Activated T-cell treated with anti-CD3 and anti-CD28 coated beads, Interleukin-2, amount 50 U/mL, for 24 hours (primary cell): Measurements from ENCODE around the gene CBLN2.

ENCODE experiments used
- DNase-seq: peaks from one replicate; pipeline ENCODE4 v3.0.0-alpha.2; 2020
- H3K27ac Mint-ChIP-seq: 2 replicates; pipeline ENCODE4 v1.8.0; 2020; ENCODE audit warnings: mild to moderate bottlenecking, mixed read lengths
- H3K27me3 Mint-ChIP-seq: 2 replicates; pipeline ENCODE4 v1.8.0; 2020; ENCODE audit warnings: mixed read lengths
- H3K36me3 Mint-ChIP-seq: 2 replicates; pipeline ENCODE4 v1.8.0; 2020; ENCODE audit warnings: low read depth, mixed read lengths
- H3K4me1 Mint-ChIP-seq: 2 replicates; pipeline ENCODE4 v1.8.0; 2020; ENCODE audit warnings: low read depth, mixed read lengths
- H3K4me3 Mint-ChIP-seq: 2 replicates; pipeline ENCODE4 v1.8.0; 2020; ENCODE audit warnings: mild to moderate bottlenecking, moderate library complexity, mixed read lengths
- H3K9me3 Mint-ChIP-seq: 2 replicates; pipeline ENCODE4 v1.8.0; 2020; ENCODE audit warnings: mixed read lengths

CBLN2 gene

DNA sequence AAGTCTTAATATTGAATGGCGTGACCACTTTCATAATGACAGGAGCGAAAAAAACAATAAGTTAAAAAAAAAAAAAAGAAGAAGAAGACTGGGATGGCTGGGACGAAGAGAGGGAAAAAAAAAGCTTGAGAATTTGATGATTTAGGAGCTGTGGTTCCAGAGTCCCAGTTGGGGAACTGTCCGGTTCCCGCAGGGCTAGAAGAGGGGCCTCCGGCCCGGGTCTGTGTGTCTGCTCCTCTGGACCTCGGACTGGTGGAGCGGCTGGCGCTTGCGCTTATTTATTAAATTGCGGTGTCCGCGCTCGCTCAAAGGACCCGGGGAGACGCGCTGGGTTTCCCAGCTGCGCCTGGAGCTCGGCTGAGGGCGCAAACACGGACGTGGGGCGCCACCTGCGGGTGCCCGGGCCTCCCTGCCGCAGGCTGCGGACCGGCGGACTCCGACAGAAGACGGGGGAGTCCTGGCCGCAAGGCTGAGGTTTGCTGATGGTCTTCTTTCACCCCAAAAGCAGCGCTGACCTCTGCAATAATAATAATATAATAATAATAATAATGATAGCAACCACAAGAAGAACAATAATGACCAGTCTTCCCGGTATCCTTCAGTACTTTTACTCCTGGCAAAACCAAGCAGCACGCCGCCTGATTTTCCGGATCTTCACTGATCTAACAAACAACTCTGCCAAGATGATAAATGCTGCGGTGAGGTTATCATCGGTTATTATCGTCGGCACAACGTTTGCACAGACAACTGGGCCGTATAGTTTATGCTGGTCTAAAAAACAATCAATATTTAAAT, at the start of gene CBLN2:
TSS of gene CBLN2 (minus strand) at position 251 of the 795 bp plus-strand sequence. CDS start 2,182 bp downstream, outside the sequence.
- H3K4me1 Mint-ChIP-seq = peaks cover 11% of the 10 kb centered on the region
- no peak within 1 kb of the TSS for H3K4me3 Mint-ChIP-seq
- peak; percentile 48 for DNase-seq
- peaks cover 2% of the 10 kb centered on the region for H3K9me3 Mint-ChIP-seq
- no peaks in the 10 kb centered on the region for H3K36me3 Mint-ChIP-seq
- H3K27me3 Mint-ChIP-seq = peaks cover 51% of the 10 kb centered on the region
- H3K27ac Mint-ChIP-seq = no peak within 1 kb of the TSS

GRCh38 chr18:72588360-72588759, 44.2 kb upstream of the CBLN2 start:
- Mint-ChIP-seq H3K36me3 (no peaks in the 10 kb centered on the region), H3K9me3 (peaks cover under 1% of the 10 kb centered on the region), H3K27me3 (no peaks in the 10 kb centered on the region), H3K27ac (no peak overlapping the region), H3K4me1 (no peaks in the 10 kb centered on the region), H3K4me3 (no peak overlapping the region)
- no peak for DNase-seq

DNA sequence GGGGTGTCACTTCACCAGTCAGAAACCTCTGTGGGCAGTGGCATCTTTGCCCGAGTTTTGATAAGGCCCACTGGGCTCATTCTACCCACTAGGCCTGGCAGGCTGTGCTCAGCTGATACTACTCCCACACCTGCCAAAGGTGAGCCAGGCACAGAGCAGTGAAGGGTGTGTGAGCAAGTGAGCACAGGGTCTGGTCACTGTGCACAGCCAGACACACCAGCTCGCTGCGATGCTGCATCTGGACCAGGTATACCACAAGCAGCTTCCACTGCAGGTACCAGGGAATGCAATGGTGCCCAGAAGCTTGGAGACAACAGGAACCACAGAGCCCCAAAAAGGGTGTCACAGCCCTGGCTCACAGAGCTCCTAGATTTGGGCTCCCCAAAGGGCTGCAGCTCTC, 40.6 kb upstream of the CBLN2 start:
- no peaks in the 10 kb centered on the region for H3K27me3 Mint-ChIP-seq
- no peak for DNase-seq
- H3K9me3 Mint-ChIP-seq = no peaks in the 10 kb centered on the region
- no peaks in the 10 kb centered on the region for H3K4me1 Mint-ChIP-seq
- no peak overlapping the region for H3K4me3 Mint-ChIP-seq
- no peak overlapping the region for H3K27ac Mint-ChIP-seq
- no peaks in the 10 kb centered on the region for H3K36me3 Mint-ChIP-seq

DNA sequence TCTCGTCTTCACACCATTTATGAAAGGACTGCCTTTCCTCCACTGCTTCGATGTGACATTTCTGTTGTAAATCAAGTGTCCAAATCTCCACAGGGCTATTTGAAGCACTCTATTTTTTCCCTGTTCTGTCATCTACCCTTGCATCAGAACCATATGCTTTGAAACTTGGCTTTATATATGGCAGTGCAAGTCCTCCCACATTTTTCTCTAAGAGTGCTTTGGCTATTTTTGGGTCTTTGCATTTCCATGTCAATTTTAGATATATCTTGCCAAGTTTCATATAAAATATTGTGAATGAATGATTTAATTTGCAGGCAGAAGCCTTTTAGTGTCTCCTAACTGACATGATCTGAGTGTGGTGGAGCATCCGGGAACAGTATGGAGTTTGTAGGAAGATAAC, 37.8 kb upstream of the CBLN2 start:
- Mint-ChIP-seq H3K27ac (no peak overlapping the region), H3K36me3 (no peaks in the 10 kb centered on the region), H3K27me3 (no peaks in the 10 kb centered on the region), H3K9me3 (no peaks in the 10 kb centered on the region), H3K4me3 (no peak overlapping the region), H3K4me1 (no peaks in the 10 kb centered on the region)
- DNase-seq = no peak

- no peaks in the 10 kb centered on the region for H3K36me3 Mint-ChIP-seq
- H3K27me3 Mint-ChIP-seq = no peaks in the 10 kb centered on the region
These were observed 28.8 kb upstream of the CBLN2 start for GRCh38 chr18:72572896-72573295.

GRCh38 chr18:72566290-72566689, 22.1 kb upstream of the CBLN2 start:
- Mint-ChIP-seq H3K36me3 (no peaks in the 10 kb centered on the region), H3K4me1 (no peaks in the 10 kb centered on the region), H3K27me3 (no peaks in the 10 kb centered on the region), H3K4me3 (no peak overlapping the region), H3K9me3 (peaks cover 27% of the 10 kb centered on the region), H3K27ac (no peak overlapping the region)
- DNase-seq = no peak

More at GRCh38 chr18:72572896-72573295, 28.8 kb upstream of the CBLN2 start:
- Mint-ChIP-seq H3K4me1 (no peaks in the 10 kb centered on the region), H3K4me3 (no peak overlapping the region), H3K9me3 (peaks cover 2% of the 10 kb centered on the region), H3K27ac (no peak overlapping the region)
- DNase-seq = no peak

GRCh38 chr18:72555968-72556367, 11.8 kb upstream of the CBLN2 start:
- Mint-ChIP-seq H3K4me3 (no peak overlapping the region), H3K36me3 (no peaks in the 10 kb centered on the region), H3K27me3 (no peaks in the 10 kb centered on the region), H3K9me3 (no peaks in the 10 kb centered on the region), H3K27ac (no peak overlapping the region), H3K4me1 (no peaks in the 10 kb centered on the region)
- no peak for DNase-seq

DNA sequence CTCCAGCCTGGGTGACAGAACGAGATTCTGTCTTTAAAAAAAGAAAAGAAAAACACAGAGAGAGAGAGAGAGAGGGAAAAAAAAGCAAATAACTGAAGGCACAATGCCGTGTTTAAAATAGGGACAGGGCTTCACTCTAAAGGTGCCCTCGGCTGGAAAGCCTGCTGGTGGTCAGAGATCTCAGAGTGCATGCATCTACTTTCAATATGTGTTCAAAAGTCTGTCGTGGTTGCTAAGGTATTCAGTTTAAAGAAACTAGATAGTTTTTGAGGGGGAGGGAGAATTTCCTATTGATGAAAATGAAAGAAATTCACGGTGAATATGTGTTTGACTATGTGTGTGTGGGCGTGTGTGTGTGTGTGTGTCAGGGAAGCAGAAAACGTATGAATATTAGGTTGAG, 11.0 kb upstream of the CBLN2 start:
- no peaks in the 10 kb centered on the region for H3K9me3 Mint-ChIP-seq
- no peaks in the 10 kb centered on the region for H3K36me3 Mint-ChIP-seq
- no peak overlapping the region for H3K4me3 Mint-ChIP-seq
- no peaks in the 10 kb centered on the region for H3K4me1 Mint-ChIP-seq
- DNase-seq = no peak
- H3K27ac Mint-ChIP-seq = no peak overlapping the region
- no peaks in the 10 kb centered on the region for H3K27me3 Mint-ChIP-seq

GRCh38 chr18:72543357-72544055, 636 bp downstream of the CBLN2 start:
- H3K27ac Mint-ChIP-seq = no peak overlapping the region
- no peak for DNase-seq
- H3K9me3 Mint-ChIP-seq = peaks cover 2% of the 10 kb centered on the region
- H3K4me3 Mint-ChIP-seq = no peak overlapping the region
- peaks cover 11% of the 10 kb centered on the region for H3K4me1 Mint-ChIP-seq
- peaks cover 56% of the 10 kb centered on the region for H3K27me3 Mint-ChIP-seq
- no peaks in the 10 kb centered on the region for H3K36me3 Mint-ChIP-seq

GRCh38 chr18:72542984-72543356, 1.2 kb downstream of the CBLN2 start:
- Mint-ChIP-seq H3K4me3 (no peak overlapping the region), H3K36me3 (no peaks in the 10 kb centered on the region), H3K4me1 (peaks cover 11% of the 10 kb centered on the region), H3K27me3 (peaks cover 56% of the 10 kb centered on the region), H3K27ac (no peak overlapping the region), H3K9me3 (peaks cover under 1% of the 10 kb centered on the region)
- DNase-seq = no peak

DNA sequence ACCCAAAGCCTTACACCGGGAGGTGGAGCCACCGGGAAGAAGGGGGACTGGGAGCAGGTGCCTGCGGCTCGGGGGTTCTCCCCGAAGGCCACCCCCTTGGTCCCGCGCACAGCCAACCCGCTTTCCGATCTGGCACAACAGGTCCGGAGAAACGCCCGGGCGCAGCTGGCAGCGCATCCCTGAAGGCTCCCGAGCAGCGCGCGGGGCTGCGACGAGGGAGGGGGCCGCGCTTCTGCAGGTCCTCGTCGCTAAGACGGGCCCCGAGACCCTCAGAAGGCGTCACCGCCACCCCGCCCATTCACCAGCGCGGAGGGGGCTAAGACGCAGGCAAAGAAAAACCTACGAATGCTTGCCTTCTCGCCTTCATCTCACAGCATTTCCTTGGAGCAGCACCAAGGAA, 1.8 kb downstream of the CBLN2 start:
- no peak for DNase-seq
- Mint-ChIP-seq H3K27me3 (peaks cover 58% of the 10 kb centered on the region), H3K4me1 (peaks cover 11% of the 10 kb centered on the region), H3K27ac (no peak overlapping the region), H3K36me3 (no peaks in the 10 kb centered on the region), H3K9me3 (no peaks in the 10 kb centered on the region), H3K4me3 (no peak overlapping the region)

GRCh38 chr18:72541871-72542332, 2.2 kb downstream of the CBLN2 start:
- no peak overlapping the region for H3K4me3 Mint-ChIP-seq
- H3K4me1 Mint-ChIP-seq = peaks cover 11% of the 10 kb centered on the region
- DNase-seq = no peak

DNA sequence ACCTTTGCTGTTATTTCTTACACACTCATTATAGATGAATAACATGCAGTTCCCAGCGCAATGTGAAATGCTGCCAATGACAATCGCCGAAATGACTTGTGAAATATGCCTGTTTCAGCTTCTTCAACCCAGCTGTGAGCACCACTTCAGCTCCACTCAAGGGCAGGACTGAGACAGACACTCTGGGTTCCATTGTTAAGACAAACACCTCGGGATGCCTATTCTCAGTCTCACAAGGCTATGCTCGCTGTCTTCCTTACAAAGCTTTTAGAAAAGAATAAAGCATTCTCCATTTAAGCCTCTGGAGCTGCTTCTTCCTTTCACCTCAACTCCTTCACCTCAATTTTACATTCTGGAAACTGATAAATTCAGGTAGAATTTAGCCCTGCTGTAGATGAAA, 4.2 kb downstream of the CBLN2 start:
- peaks cover 48% of the 10 kb centered on the region for H3K27me3 Mint-ChIP-seq
- H3K4me3 Mint-ChIP-seq = no peak overlapping the region
- H3K9me3 Mint-ChIP-seq = no peaks in the 10 kb centered on the region
- H3K27ac Mint-ChIP-seq = no peak overlapping the region
- no peak for DNase-seq
- H3K36me3 Mint-ChIP-seq = no peaks in the 10 kb centered on the region
- H3K4me1 Mint-ChIP-seq = peaks cover 11% of the 10 kb centered on the region

More at GRCh38 chr18:72541871-72542332, 2.2 kb downstream of the CBLN2 start:
- H3K9me3 Mint-ChIP-seq = no peaks in the 10 kb centered on the region
- H3K27ac Mint-ChIP-seq = no peak overlapping the region
- peaks cover 58% of the 10 kb centered on the region for H3K27me3 Mint-ChIP-seq
- no peaks in the 10 kb centered on the region for H3K36me3 Mint-ChIP-seq

DNA sequence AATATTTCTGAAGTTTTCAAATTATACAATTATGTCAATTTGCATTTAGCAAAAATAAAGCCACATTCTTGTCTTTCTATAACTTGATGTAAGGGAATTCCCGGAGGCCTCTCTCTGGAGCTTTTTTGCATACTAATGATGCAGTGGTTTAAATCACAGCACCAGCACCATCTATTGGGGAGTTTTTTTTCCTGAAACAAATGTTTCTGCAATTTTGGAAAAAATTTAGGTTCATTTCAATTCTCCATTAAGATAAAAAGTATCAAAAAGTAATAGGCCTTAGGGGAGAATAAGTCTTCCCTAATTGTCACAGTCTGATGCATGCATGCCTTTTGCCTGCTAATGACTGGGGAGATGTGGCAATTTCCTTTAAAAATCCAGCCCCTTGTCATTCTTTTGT, 13.5 kb downstream of the CBLN2 start:
- Mint-ChIP-seq H3K27ac (no peak overlapping the region), H3K4me3 (no peak overlapping the region)

GRCh38 chr18:72504866-72505265, 39.3 kb downstream of the CBLN2 start:
- Mint-ChIP-seq H3K36me3 (no peaks in the 10 kb centered on the region), H3K9me3 (no peaks in the 10 kb centered on the region), H3K4me3 (no peak overlapping the region), H3K4me1 (no peaks in the 10 kb centered on the region), H3K27ac (no peak overlapping the region), H3K27me3 (no peaks in the 10 kb centered on the region)
- DNase-seq = no peak

More for the DNA sequence above, 13.5 kb downstream of the CBLN2 start:
- Mint-ChIP-seq H3K9me3 (peaks cover 6% of the 10 kb centered on the region), H3K27me3 (no peaks in the 10 kb centered on the region), H3K36me3 (no peaks in the 10 kb centered on the region), H3K4me1 (no peaks in the 10 kb centered on the region)
- no peak for DNase-seq
